ENCODE data around the gene DLG2.
"Not testable (repeated sequence)": the region's sequence is repeated elsewhere in the genome, so short reads cannot be mapped to it uniquely, and the experiment has no call there.

DLG2 gene

DNA sequence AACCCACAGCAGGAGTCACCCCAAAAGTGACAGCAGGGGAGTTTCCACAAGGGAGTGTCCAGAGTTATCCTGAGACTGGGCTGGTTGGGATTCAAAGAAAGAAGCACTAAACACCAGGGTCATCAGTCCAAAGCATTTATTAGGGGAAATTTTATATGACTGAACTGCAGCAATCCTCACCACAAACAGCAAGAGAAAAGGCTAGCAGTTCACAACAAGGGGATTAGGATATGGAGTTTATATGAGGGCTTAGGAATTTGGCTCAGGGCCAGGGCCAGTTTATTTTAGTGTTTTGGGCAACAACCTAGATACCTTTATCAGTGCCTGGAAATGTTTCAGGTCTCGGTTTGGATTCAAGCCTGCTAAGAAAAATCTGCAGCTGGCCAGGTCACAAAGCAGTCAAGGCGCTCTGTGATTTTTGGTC lies 16.1 kb upstream of the DLG2 start:
- DNase-seq (ENCODE audit: low read depth), result no peak

DNA sequence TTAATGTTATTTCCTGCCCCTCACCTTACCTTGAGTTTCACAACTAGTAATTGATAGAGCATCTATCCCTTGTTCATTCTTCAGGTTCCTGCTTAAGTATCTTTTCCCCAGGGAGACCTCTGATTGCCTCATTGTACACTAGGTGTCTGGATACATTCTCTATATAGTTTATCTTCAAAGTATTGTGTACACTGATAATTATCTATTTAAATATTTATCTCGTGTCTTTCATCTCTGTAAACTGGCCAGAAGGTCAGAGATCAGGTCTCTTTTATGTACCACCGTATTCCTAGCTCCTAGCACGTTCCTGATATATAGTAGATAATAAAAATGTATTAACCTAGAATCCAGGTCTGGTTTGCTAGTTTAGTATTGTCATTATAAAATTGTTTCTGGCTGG lies 7.6 kb upstream of the DLG2 start:
- no peak for DNase-seq (ENCODE audit: low read depth)

DNA sequence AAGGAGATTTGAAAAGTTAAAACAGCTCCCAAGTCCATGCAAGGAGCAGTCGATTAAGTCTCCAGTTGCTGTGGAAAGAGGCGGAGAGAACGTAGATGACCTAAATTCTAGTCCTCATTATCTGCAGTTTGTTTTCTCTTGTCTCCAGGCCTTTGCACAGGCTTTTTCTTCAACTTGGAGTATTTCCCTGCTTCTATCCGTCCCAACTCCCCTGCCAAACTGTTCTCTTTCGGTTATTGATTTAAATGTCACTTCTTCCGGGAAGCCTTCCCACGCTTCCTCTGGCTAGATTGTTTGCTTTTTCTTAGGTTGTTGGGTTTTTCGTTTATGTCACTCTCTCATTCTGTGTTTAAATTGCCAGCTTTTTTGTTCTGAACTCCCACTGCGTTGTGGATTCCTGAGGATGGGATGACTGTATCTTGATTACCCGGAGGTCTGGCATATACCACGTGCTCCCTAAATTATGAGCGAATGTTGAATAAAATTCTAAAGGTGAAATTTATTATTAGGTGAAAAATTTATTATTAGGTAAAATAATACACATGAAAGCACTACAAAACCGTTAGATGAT lies 1.7 kb upstream of the DLG2 start:
- no peak for DNase-seq (ENCODE audit: low read depth)

DNA sequence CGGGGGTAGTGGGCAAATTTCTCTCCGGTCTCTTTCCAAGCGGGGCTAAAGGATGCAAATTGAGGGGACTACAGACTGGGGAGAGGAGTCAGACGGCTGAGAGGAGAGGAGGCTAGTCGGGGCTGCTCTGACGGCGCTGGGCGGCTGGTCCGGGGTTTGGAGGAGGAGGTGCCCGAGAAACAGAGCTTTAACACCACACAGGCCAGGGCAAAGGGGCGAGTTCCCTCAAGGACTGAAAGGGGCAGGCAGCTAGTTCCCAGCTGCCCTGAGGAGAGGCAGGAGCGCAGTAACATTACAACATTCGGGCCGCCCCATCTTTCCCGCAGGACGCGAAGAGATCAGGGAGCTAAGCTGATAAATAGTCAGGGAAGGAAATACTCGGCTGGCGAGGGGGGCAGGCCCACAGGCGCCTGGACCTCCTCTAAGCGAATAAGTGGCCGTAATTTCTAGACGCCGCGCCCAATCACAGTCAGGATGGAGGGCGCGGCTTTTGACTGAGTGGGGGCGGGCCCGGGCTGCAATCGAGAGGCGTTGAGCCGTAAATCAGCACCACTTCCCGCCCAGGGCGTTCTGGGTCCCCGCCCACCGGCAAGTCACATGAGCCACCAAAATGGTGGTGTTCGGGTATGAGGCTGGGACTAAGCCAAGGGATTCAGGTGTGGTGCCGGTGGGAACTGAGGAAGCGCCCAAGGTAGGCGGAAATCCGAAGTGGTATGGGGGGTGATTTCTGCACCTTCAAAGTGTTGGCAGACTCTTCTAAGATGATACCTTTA lies 1.0 kb upstream of the DLG2 start, which contains the start of gene TMEM126B:
Gene TMEM126B, plus strand, starts transcription at position 596 of the 773 bp plus-strand sequence. Its CDS starts 15 bp downstream, at position 611.
- DNase-seq (ENCODE audit: low read depth), result peak; percentile 81

DNA sequence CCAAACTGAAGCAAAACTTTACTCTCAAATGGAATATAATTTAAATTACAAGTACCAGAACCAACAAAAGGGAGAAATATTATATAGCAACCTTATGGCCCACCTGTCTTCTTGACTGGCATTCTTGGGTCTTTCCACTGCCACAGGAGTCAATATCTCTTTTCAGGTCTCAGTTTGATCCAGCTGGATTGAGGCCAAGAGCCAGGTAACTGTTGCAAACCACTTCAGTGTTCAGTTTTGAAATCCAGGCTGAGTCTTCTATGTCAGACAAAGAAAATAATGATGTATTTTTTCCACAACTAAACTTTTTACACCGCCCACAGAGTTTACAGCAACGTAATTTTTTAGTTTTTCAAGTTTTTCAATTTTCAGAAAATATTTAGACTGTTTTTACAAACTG lies 648 bp downstream of the DLG2 start:
- no peak for DNase-seq (ENCODE audit: low read depth)

DNA sequence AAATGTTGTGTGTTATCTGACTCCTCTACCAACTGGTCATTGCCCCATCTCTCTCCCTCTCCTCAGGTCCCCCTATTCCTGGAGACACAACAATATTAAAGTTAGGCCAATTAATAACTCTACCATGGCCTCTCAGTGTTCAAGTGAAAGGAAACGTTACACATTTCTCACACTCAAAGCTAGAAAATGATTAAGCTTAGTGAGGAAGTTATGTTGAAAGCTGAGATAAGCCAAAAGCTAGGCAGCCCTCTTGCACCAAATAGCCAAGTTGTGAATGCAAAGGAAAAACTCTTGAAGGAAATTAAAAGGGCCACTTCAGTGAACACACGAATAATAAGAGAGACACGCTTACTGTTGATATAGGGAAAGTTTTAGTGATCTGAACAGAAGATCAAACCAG lies 6.9 kb downstream of the DLG2 start:
- DNase-seq (ENCODE audit: low read depth), result no peak

DNA sequence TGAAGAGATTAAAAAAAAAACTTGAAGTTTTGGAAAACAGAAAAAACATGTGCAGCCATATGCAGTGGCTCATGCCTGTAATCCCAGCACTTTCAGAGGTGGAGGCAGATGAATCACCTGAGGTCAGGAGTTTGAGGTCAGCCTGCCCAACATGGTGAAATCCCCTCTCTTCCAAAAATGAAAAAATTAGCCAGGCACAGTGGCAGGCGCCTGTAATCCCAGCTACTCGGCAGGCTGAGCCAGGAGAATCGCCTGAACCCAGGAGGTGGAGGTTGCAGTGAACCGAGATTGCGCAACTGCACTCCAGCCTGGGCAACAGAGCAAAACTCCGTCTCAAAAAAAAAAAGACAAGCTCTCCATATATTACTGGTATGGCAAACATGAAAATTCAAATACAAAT lies 7.6 kb downstream of the DLG2 start:
- DNase-seq (ENCODE audit: low read depth), result peak; percentile 2

DNA sequence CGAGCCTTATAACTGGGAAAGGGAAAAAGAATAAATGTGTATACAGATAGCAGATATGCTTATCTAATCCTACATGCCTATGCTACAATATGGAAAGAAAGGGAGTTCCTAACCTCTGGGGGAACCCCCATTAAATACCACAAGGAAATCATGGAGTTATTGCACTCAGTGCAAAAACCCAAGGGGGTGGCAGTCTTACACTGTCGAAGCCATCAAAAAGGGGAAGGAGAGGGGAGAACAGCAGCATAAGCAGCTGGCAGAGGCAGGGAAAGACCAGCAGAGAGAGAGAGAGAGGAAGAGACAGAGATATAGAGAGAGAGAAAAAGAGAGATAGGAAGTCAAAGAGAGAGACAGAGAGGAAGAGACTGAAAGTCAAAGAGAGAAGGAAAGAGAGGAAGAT lies 15.5 kb downstream of the DLG2 start:
- not testable (repeated sequence) for DNase-seq (ENCODE audit: low read depth)

DNA sequence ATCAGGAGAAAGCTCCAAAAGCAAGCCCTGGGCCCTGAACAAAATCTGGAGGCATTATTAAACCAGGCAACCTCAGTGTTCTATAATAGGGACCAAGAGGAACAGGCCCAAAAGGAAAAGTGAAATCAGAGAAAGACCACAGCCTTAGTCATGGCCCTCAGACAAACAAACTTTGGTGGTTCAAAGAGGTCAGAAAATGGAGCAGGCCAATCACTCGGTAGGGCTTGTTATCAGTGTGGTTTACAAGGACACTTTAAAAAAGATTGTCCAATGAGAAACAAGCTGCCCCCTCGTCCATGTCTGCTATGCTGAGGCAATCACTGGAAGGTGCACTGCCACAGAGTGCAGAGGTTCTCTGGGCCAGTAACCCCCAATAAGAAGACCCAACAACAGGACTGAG lies 17.9 kb downstream of the DLG2 start:
- DNase-seq (ENCODE audit: low read depth), result not testable (repeated sequence)

DNA sequence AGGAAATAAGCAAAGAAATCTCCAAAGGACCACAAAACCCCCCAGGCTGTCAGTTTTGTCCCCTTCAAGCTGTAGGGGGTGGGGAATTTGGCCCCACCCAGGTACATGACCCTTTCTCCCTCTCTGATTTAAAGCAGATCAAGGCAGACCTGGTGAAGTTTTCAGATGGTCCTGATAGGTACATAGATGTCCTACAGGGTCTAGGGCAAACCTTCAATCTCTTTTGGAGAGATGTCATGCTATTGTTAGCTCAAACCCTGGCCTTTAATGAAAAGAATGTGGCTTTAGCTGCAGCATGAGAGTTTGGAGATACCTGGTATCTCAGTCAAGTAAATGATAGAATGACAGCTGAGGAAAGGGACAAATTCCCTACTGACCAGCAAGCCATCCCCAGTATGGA lies 18.5 kb downstream of the DLG2 start:
- DNase-seq (ENCODE audit: low read depth), result not testable (repeated sequence)

DNA sequence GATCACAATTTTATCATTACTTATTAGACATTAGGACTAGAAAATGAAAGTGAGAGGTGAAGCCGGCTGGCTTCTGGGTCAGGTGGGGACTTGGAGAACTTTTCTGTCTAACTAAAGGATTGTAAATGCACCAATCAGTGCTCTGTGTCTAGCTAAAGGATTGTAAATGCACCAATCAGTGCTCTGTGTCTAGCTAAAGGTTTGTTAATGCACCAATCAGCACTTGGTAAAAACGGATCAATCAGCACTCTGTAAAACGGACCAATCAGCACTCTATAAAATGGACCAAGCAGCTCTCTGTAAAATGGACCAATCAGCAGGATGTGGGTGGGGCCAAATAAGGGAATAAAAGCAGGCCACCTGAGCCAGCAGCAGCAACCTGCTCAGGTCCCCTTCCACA lies 20.9 kb downstream of the DLG2 start:
- not testable (repeated sequence) for DNase-seq (ENCODE audit: low read depth)

DNA sequence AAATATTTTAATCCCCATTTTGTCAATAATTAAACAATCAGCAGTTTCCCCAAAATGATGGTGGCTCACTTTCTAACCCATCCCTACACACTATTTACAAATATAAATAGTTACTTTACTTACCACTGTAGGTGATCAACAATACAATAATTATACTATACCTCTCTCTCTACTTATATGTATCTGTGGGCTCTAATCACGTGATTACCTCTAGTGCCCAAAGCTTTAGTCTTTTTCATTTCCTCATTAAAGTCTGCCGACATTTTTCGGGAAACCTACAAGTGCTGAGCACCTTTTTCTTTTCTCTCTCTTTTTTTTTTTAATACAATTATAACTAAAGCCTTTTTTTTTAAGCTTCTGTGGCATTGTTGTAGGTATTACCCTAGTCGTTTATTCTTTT lies 23.9 kb downstream of the DLG2 start:
- DNase-seq (ENCODE audit: low read depth), result no peak

DNA sequence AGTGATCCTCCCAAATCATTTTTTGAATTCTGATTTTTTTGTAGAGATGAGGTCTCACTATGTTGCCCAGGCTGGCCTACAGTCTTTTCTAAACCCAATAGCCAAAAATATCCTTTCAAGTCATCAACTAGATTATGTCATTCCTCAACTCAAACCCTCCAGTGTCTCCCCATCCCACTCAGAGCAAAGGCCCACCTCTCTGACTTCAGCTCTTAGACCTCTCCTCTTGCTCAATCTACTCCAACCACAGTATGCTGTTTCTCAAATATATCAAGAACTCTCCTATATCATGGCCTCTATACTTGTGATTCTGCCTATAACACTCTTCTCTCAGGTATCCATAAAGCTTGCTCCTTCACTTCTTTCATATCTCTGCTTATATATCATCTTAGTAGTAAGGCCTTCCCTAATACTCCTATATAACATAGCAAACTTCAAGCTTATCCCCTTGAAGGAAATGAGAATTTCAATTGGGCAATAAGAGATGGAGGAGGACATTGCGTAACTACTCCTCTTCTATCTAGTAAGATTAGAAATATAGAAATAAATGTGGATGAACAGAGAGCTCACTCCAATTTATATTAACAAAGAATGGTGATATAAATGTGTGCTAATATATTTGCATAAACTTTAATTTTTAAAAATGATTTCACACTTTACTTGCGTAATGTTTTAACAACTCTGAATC lies 24.5 kb downstream of the DLG2 start:
- no peak for DNase-seq (ENCODE audit: low read depth)

DNA sequence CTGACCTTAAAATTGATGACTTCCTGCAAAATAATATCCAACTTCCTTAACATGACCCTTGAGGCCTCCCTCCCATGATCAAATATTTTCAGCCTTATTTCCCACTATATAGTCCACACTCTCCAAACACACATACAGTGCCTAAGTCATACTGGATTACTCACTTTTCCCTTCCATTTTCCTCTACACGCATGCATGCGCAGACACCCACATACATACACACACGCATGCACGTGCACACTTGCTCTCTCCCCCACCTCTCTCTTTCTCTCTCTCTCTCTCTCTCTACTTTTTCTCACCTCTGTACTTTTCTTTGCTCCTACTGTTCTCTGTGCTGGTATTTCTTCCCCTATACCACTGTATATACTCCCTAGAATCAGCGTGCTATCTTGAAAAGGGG lies 28.1 kb downstream of the DLG2 start:
- no peak for DNase-seq (ENCODE audit: low read depth)

DNA sequence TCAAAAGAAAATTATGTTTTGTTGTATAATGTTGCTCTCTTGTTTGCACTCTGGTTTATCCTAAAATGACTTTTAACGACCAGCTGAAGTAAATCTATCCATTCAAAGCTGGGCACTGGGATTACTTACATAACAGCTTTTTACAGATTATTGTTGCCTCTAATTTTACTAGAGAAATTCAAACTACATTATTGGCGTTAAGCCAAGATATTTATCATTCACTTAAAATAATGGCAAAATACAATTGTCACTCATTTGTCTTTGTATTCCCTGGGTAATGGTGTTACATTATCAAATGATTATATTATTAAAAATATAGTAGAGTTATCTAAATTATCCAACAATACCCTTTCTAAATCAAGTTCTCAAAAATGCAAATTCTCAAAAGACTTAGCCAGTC lies 30.3 kb downstream of the DLG2 start:
- no peak for DNase-seq (ENCODE audit: low read depth)

DNA sequence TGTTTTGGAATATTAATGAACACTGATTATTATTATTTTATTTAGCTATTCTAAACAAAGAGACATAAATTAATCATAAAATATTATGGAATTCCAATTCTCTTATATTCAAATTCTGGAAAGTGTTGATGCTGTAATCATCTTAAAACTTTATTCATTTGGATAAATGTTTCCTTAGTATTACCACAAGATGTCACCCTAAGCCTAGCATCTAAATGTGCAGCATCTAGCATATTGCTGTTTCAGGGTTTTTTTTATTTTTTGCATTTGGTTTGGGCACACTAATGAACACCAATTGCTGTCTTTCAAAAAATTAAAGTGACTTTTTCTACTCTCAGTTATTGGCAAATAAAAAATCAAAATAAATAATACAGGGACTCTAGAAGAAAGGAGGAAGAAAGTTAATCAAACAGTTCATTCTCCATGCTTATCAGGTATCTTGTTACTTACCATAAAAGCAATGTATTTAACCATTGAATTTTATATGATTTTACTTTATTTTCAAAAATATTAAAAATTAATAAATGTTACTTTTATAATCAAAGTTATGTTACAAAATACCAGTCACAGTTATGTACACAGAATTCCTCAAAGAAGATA lies 31.8 kb downstream of the DLG2 start:
- DNase-seq (ENCODE audit: low read depth), result peak; percentile 28

DNA sequence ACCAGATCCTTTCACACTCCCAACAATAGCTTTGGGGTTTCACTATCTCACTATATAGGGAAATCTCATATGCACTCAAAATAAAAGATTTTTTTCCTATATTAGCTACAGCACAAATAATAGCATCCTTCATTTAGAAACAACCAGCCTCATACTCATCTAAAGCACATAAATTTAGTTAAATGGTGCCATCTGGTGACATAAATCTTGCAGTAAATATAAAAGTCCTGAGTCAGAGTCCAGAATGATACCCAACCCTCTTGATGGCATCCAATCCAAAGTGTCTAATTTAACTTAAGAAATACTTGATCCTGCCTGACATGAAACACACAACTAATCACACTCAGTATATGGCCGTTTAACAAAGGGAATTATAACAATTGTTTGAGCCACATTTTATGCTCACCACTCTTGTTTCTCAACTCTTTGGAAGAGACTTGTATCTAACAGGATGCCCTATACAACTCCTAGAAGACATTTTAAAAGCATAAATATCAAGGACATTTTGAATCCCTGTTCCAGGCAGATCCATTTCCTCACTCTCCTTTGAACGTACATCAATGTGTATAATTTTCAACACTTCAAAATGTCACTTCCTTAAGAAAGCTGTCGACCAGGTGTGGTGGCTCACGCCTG lies 36.2 kb downstream of the DLG2 start:
- DNase-seq (ENCODE audit: low read depth), result peak; percentile 37

DNA sequence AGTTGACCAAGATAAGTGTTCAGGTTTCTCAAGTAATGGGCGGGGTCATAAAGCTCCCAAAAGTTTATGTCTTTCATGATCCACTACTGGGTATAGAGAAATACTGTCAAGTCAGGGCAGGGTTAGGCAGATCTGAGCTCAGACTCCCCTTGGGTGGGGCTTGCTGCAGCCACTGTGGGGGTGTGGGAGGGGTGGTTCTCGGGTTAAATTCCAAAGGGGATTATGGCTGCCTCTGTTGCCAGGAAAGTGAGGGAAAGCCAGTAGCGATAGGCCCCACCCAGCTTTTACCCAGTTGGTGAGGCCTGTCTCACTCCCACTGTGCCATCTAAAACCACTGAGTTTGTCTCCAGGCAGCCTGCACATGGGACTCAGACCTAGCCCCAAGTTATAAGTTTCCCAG lies 37.8 kb downstream of the DLG2 start:
- DNase-seq (ENCODE audit: low read depth), result no peak

DNA sequence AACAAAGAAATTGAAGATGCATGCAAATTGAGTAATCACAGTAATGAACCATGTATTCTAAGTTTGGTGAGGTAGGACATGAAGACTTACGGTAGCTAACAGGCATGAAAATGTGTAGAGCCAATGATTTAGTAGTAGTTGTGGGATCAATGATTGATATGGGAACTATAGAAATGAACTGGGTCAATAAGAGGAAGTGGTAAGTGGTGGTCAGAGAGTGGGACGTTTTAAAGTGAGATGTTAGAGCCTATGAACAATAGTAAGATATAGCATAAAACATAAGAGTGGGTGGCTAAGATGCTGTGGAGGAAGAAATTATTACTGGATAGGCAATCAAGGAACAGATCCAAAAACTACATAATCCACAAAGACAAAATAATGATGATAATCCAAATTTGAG lies 45.0 kb downstream of the DLG2 start:
- no peak for DNase-seq (ENCODE audit: low read depth)

DNA sequence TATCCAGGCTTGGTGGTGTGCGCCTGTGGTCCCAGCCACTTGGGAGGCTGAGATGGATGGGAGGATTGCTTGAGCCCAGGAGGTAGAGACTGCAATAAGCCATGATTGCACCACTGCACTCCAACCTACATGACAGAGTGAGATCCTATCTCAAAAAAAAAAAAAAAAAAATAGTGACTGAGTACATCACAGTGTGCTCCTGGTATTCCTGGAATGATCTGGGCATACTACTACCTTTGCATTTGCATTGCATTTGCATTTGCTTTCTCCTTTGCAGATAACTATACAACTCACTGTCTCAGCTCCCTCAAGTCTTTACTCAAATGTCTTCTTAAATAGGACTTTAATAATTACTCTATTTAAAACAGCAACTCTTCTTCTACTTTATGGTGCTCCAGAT lies 51.8 kb downstream of the DLG2 start:
- DNase-seq (ENCODE audit: low read depth), result no peak

DNA sequence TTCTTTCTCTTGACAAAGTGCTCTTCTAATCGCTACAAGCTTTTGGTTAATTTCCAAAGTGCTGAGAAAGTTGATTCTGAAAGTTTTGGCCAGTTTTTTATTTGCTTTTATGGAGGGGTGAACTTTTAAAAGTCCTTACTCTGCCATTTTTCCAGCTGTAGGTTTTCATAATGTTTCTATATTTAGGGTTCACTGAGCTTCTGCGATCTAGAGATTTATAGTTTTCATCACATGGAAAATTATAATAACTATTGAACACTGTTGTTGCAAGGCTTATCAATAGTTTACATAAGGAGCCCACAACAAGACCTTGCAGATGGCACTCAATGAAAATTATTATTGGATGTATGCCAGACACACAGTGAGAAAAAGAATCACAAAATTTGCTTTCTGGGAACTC lies 55.1 kb downstream of the DLG2 start:
- DNase-seq (ENCODE audit: low read depth), result no peak

DNA sequence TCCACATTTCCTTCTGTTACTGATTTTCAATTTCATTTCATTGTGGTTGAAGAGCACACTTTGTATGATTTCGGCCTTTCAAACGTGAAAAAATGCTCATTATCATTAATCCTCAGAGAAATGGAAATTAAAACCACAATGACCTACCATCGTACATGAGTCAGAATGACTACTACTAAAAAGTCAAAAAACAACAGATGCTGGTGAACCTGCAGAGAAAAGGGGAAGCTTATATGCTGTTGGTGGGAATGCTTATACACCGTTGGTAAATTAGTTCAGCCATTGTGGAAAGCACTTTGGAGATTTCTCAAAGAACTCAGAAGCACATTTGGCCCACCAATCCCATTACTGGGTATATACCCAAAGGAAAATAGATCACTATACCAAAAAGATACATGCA lies 57.6 kb downstream of the DLG2 start:
- DNase-seq (ENCODE audit: low read depth), result no peak
